Ramos (cell line): ENCODE measurements around the gene SULF2.

ENCODE experiments used
- in situ Hi-C: fragments of 300-500 bp; cut with MboI; formaldehyde crosslinking; loops from one replicate; pipeline ENCODE4 v1.14.3; 2022; ENCODE audit warnings: low sequenced_read_pairs; ENCODE audit not compliant: unreplicated experiment

SULF2 gene

DNA sequence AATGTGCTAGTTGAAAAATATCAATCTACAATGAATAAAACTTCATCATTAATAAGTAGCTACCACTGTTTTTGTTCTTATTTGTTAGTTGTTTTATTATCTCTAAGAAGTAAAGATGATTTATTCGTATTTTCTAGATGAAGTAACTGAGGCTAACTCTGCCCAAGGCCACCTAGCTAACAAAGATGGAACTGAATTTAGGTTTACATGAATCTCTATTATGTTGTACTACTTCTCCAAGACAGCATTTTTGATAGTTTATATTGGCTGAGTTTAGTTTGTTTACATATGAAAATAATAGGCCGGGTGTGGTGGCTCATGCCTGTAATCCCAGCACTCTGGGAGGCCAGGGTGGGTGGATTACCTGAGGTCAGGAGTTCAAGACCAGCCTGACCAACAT lies 162.1 kb downstream of the SULF2 start:
- in situ Hi-C loops: loop anchor here (10.0 kb wide), 3 partner anchors 228 to 408 kb away; no protein-coding TSS in a partner anchor

DNA sequence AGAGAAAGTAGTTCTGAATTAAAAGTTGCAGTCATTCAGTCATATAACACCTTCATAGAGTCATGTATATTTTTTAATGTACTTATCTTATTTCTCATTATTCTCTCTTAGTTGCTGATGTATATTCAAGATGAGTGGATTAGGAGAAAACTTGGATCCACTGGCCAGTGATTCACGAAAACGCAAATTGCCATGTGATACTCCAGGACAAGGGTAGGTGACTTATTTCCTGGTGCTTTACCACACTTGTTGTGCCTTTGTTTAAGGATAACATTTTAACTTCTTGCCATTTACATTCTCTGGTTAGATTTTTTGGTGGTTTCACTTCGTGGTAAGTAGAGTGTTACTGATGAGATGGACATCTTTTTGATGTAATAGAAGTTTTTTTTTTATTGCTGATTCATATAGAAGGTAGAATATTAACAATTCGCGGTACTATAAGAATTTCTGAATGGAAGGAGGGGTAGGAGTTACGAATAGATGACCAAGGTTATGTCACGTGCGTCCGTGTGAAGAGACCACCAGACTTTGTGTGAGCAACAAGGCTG lies 163.1 kb downstream of the SULF2 start:
- in situ Hi-C loops: loop anchor here (10.0 kb wide), 3 partner anchors 227 to 407 kb away; no protein-coding TSS in a partner anchor

DNA sequence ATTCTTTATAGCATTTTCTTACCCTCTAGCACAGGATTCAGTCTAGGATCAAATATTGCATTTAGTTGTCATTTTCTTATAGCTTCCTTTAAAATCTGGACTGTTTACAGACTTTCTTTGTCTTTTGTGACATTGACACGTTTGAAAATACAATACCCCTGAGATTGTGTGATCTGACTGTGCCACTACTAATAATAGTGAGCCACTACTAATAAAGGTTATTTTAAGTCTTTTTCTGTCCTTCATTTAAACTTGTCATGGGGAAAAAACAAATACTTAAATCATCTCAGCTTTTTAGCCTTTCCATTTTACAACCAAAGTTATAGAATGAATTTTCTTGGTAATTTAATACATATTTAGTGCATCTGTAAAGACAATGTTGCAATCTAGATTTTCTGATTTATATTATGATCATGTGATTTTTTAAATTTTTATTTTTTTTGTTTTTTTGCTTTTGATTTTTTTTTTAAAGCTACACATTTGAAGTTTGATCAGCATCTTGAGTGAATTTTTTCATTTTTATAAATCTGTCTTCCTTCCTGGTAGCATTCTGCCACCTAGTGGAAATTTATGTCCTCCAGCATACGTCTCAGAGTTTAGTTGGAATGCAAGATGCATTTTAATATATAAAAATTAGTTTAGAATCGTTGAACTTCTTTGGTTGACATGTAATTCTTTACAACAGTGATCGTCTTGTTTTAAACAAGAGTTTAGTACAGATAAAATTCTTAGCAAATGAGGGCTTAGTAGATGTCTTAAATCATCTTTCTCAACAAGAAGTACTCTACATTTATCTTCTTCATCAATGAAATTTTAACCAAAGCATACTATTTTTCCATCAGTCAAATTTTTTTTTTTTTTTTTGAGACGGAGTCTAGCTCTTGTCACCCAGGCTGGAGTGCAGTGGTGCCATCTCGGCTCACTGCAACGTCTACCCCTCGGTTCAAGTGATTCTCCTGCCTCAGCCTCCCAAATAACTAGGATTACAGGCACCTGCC lies 164.2 kb downstream of the SULF2 start:
- in situ Hi-C loops: loop anchor here (10.0 kb wide), 3 partner anchors 226 to 406 kb away; no protein-coding TSS in a partner anchor

DNA sequence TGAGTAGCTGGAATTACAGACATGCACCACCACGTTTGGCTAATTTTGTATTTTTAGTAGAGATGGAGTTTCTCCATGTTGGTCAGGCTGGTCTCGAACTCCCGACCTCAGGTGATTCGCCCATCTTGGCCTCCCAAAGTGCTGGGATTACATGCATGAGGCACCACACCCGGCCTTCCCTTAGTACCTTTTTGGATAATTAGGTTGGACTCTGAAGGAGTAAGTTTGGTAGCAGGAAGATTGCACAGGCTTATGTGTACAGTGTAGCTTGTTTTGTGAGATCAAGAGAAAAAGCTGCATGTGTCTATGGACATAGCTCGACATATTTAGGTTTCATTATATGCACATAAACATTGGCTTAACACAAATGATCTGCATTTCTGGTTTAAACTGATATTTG lies 166.8 kb downstream of the SULF2 start:
- in situ Hi-C loops: no loop called here

DNA sequence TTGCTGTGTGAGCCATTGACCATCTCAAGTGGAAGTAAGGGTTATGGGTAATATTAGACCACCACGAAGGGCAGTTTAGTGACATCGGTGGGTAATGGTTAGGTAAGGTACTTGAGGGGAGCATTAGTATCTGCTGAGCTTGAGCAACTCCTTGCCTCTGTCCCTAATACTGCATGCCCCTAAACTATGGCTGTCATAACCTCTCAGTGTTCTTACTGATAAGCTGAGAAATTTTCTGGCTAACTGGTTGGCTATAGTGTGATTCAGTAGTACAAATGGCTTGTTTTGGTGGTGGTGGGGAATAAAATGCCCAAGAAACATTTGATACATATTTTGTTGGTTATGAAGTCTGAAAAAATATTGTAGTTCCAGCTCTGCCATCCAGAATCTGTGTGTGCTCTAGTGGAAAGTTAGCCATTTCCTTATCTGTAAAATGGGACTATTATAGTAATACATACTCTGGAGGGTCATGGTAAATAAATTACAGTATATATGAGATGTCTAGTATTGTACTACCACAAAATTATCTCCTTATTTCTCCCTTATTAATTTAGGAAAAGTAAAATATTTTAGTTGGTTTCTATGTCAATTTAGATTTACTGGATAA lies 170.5 kb downstream of the SULF2 start:
- in situ Hi-C loops: no loop called here

DNA sequence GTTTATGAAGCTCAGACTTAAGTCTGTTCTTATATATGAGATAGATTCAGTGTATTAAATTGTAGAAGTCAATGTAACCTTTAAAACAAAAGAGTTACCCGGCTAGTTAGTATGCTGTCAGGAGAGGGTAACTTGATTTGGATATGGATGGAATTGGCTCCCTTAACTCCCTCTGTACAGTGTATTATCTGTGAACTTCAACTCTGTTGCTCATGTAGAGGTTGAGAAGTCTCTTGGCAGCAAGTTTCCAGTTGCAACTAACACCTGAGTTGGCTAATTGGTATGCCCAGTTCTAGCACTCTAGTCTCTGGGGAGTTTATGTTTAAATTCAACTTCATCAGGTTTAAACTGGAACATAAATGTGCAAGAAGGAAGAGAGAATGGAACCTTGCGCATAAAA lies 172.6 kb downstream of the SULF2 start:
- in situ Hi-C loops: no loop called here

DNA sequence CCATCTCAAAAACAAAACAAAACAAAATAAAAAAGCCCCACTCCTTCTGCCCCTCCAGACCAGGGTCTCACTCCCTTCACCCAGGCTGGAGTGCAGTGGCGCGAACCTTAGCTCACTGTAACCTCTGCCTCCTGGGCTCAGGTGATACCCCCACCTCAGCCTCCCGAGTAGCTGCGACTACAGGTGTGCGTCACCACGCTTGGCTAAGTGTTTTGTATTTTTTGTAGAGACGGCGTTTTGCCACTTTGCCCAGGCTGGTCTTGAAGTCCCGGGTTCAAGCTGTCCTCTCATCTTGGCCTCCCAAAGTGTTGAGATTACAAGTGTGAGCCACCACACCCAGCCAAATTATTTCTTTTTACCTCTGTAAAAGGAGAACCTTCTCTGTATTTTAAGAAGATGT lies 173.5 kb downstream of the SULF2 start:
- in situ Hi-C loops: no loop called here

DNA sequence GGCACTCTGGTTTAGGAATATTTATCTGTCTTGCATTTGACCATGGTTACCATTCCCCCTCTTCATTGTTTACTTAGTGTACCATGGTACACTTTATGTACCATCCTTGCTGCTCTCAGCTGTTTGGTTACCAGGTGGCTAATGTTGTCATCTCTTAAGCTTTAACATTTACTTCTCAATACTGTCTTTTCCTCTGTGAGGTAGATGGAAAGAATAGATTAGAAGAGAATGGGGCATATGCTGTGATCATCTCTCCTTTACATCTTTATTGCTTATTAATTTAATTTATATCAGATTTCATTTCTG lies 174.4 kb downstream of the SULF2 start:
- in situ Hi-C loops: no loop called here

DNA sequence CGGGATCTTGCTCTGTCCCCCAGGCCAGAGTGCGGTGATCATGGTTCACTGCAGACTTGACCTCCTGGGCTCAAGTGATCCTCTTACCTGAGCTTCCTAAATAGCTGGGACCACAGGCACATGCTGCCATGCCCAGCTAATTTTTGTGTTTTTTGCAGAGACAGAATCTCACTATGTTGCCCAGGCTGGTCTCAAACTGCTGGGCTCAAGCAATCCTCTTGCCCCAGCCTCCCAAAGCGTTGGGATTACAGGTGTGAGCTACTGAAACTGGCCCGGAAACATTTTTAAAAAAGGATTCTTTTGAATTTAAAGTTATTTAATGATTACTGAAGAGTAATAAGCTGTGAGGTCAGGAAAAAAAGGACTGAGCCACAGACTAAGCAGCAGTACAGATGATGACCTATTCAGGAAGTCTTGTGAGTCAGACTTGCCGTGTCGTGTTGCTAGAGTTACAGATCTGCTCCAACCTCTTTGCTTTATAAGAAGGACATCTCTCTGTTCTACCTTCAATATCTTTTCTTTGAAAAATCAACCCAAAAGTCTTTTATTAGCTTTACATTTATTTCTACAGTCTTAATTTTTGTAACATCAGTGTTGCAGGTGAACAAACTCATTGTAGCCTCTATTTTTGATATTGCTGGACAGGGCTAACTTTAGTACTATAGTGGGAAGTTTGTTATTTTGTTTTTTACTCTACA lies 174.9 kb downstream of the SULF2 start:
- in situ Hi-C loops: no loop called here

DNA sequence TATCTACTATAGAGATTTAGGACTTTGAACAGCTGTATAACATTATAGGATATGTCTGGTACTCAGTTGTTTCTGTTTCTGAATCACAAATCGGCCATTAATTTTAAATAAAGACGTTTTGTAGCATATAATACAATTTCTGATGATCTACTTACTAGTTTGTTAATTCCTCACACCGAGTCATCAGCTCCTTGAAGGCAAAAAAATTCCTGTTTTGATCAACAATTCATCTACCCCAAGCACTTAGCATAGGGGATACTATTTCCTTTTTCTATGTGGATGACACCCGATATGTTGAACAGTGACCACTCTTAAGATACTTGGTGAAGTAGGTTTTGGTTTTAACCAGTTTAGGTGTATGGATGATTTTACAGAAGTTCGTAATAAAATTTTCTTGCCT lies 176.3 kb downstream of the SULF2 start:
- in situ Hi-C loops: no loop called here
